Measurements from ENCODE around the gene RCBTB2. TPM values are rescaled to one million over a fixed set of nuclear protein-coding genes. Genes with fewer than 3 reads are reported as not detected.

The RCBTB2 gene
- total and polyA plus RNA-seq, 10 donors, result 6.7 to 19.6 (median 14.8) TPM

DNA sequence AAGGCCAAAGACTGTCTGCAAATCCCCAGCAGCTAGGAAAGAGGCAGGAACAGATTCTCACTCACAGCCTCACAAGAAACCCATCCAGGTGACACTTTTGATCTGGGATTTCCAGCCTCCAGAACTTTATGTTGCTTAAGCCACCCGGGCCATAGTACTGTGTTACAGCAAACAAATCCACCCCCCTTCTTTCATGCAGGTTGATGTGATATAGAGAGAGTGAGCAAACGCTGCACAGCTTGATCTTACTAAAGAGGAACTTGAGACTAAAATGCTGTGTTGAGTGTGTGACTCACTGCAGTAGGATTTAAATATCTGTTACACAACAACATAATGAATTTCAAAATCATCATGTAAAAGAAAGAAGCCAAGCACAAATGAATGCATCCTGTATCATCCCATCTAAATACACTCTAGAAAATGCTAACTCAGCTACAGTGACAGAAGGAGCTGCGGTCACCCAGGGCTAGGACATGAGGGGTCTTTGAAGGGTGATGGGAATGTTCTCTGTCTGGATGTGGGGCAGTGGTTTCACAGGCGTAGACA, 32.2 kb downstream of the RCBTB2 start:
- Histone ChIP-seq H3K4me3 (peak overlapping the region in 1 of 8 donors; percentile 3), H3K4me1 (peaks cover 3 to 68% (median 33%) of the 10 kb centered on the region in 6 donors), H3K36me3 (peaks cover 0 to 25% (median 0%) of the 10 kb centered on the region in 6 donors), H3K27ac (peak overlapping the region in 7 of 8 donors; percentile 33 to 85 (median 60)), H3K27me3 (replicated peaks in 1 of 7) (no peaks in the 10 kb centered on the region), H3K9me3 (no peaks in the 10 kb centered on the region)
- no peak for DNase-seq
- peak in 1 of 3 donors; percentile 54 for TF ChIP-seq POLR2AphosphoS5 (IDR thresholded peaks at IDR 0.05)
- no peak for TF ChIP-seq POLR2A (IDR thresholded peaks at IDR 0.05)
- 38 to 61% (median 50%) methylated on average over 4 of the region's 4 CpGs for WGBS, 5 donors
- intact Hi-C loops (cut with DNase I; ENCODE audit: low total_unique reads), result no loop called here

DNA sequence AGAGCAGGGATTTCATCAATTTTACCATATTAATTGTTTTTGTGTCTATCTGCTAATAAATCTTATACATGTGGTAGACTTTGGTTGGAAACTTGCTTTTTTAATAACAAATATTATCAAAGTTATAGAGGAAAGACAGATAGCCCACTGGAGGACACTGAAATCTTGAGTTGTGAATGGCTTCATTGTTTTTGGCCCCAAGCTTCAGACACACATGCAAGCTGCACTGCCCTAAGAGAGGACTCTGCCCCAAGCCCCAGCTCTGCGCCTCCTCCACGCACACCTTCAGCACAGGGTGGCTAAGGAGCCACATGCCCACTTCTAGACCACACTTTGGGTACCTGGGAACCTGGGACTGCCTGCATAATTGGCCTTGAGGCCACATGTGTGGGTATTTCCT, 35.2 kb downstream of the RCBTB2 start:
- peaks cover 0 to 25% (median 0%) of the 10 kb centered on the region in 6 donors for H3K36me3 ChIP-seq
- no peak overlapping the region for H3K4me3 ChIP-seq
- no peak for DNase-seq
- no peak for TF ChIP-seq POLR2AphosphoS5 (IDR thresholded peaks at IDR 0.05)
- TF ChIP-seq, protein P1, sequence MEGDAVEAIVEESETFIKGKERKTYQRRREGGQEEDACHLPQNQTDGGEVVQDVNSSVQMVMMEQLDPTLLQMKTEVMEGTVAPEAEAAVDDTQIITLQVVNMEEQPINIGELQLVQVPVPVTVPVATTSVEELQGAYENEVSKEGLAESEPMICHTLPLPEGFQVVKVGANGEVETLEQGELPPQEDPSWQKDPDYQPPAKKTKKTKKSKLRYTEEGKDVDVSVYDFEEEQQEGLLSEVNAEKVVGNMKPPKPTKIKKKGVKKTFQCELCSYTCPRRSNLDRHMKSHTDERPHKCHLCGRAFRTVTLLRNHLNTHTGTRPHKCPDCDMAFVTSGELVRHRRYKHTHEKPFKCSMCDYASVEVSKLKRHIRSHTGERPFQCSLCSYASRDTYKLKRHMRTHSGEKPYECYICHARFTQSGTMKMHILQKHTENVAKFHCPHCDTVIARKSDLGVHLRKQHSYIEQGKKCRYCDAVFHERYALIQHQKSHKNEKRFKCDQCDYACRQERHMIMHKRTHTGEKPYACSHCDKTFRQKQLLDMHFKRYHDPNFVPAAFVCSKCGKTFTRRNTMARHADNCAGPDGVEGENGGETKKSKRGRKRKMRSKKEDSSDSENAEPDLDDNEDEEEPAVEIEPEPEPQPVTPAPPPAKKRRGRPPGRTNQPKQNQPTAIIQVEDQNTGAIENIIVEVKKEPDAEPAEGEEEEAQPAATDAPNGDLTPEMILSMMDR (IDR thresholded peaks at IDR 0.05 in 8 of 11, conservative IDR thresholded peaks at IDR 0.05 in 3 of 11), result no peak
- no peak for TF ChIP-seq POLR2A (IDR thresholded peaks at IDR 0.05)
- 96 to 100% (median 100%) methylated on average over 2 of the region's 2 CpGs for WGBS, 5 donors
- H3K27ac ChIP-seq, result no peak overlapping the region
- H3K9me3 ChIP-seq, result no peaks in the 10 kb centered on the region
- intact Hi-C loops (cut with DNase I; ENCODE audit: low total_unique reads), result no loop called here
- peaks cover 7 to 80% (median 46%) of the 10 kb centered on the region in 6 donors for H3K4me1 ChIP-seq
- H3K27me3 ChIP-seq (replicated peaks in 1 of 7), result no peaks in the 10 kb centered on the region

DNA sequence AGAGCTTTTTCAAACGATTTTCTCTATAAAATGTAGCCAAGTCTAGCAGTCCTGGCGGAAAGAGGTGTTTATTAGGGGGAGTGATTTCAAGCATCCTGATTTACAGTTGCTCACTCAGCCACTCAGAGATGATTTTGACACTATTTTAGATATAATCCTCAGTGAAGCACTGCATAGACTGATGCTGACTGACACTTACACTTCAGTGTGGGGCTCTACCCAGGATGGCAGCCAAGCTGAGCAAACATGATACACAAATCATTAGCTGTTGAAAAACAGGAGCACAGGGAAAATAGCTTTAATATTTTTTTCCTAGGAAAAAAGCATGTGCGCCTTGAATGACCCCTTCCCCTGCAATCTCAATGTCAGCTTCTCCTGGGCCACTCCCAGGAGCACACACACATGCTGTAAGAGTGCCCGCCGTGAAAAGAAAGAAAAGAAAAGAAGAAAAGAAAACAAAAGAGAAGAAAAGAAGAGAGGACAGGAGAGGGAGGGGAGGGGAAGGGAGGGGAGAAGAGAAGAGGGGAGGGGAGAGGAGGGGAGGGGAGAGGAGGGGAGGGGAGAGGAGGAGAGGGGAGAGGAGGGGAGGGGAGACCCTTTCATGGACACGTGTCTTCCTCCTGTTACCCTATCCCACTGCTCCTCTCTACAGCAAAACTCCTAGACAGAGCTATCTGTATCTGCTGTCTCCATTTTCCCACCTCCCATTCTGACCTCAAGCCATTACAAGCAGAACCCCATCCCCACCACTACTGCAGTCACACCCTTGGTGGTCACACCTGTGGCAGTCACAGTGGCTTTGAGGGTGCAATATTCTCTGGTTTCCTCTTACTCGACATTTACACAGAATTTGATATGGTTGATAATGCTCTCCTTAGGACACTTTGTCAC, 36.4 kb downstream of the RCBTB2 start:
- intact Hi-C loops (cut with DNase I; ENCODE audit: low total_unique reads), result no loop called here
- DNase-seq, result no peak
- TF ChIP-seq, protein P1 (IDR thresholded peaks at IDR 0.05 in 8 of 11, conservative IDR thresholded peaks at IDR 0.05 in 3 of 11), result no peak
- peak in 1 of 3 donors; percentile 30 for TF ChIP-seq POLR2AphosphoS5 (IDR thresholded peaks at IDR 0.05)
- TF ChIP-seq POLR2A (IDR thresholded peaks at IDR 0.05), result no peak
- 67 to 73% (median 71%) methylated on average over 5 to 7 of the region's 7 CpGs for WGBS, 5 donors
- Histone ChIP-seq H3K4me3 (no peak overlapping the region), H3K36me3 (peaks cover 0 to 25% (median 0%) of the 10 kb centered on the region in 6 donors), H3K27me3 (replicated peaks in 1 of 7) (no peaks in the 10 kb centered on the region), H3K4me1 (peaks cover 7 to 83% (median 55%) of the 10 kb centered on the region in 6 donors), H3K9me3 (no peaks in the 10 kb centered on the region), H3K27ac (peak overlapping the region in 2 of 8 donors; percentile 38 to 47)

DNA sequence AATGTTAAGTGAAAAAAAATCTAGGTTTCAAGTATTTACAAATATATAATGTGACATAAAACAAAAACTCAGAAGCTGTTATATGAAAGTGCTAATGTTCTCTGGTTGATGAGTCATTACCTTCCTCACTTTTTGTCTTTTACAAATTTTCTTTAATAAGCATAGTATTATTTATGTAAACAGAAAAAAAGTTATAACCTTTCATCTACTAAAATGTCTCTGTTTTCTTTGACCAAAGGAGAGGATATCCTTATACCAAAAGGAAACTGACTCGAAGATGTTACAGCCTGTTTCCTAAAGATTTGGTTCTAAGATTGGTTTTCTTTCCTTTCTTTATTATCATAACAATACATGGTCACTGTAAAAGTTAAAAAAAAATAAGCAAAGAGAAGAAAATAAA, 38.0 kb downstream of the RCBTB2 start:
- WGBS, 5 donors, result 28 to 46% (median 37%) methylated on average over 1 of the region's 1 CpG

More for the DNA sequence above, 38.0 kb downstream of the RCBTB2 start:
- peak overlapping the region in 6 of 8 donors; percentile 18 to 89 (median 87) for H3K27ac ChIP-seq
- H3K4me1 ChIP-seq, result peaks cover 15 to 83% (median 58%) of the 10 kb centered on the region in 6 donors
- intact Hi-C loops (cut with DNase I; ENCODE audit: low total_unique reads), result no loop called here
- peaks cover 0 to 29% (median 0%) of the 10 kb centered on the region in 6 donors for H3K36me3 ChIP-seq
- TF ChIP-seq POLR2A (IDR thresholded peaks at IDR 0.05) (no peak), POLR2AphosphoS5 (IDR thresholded peaks at IDR 0.05) (no peak)
- TF ChIP-seq, protein P1 (IDR thresholded peaks at IDR 0.05 in 8 of 11, conservative IDR thresholded peaks at IDR 0.05 in 3 of 11), result no peak
- DNase-seq, result no peak
- no peaks in the 10 kb centered on the region for H3K9me3 ChIP-seq
- no peaks in the 10 kb centered on the region for H3K27me3 ChIP-seq (replicated peaks in 1 of 7)
- no peak overlapping the region for H3K4me3 ChIP-seq

Measured in spleen (tissue), 11 donors.